Erythroblast (primary cell): ENCODE data around the gene CD38.

Experiments used
- GATA1 ChIP-seq: IDR thresholded peaks from 2 replicates; pipeline ENCODE4 v1.6.1; 2011; ENCODE audit warnings: low read depth, mild to moderate bottlenecking, control low read depth, low read length, moderate library complexity
- POLR2A ChIP-seq: IDR thresholded peaks from 2 replicates; pipeline ENCODE4 v1.6.1; 2011; ENCODE audit warnings: mild to moderate bottlenecking, low read length

DNA sequence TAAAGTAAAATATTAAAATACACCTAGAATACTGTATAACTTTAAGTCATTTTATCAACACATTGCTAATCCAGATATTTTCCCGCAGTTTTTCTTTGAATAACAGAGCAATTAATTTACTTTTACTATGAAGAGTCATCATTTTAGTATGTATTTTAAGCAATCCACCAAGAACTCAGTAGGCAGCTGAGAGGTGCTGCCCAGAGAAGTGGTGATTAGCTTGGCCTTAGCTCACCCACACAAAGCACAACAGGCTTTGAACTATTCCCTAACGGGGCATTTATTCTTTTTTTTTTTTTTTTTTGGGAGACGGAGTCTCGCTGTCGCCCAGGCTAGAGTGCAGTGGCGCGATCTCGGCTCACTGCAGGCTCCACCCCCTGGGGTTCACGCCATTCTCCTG is 74.4 kb downstream of the CD38 start:
- TF ChIP-seq POLR2A (no peak), GATA1 (no peak)
